ENCODE data around the gene APMAP.
"Not testable (repeated sequence)": the region's sequence is repeated elsewhere in the genome, so short reads cannot be mapped to it uniquely, and the experiment has no call there.

APMAP gene

DNA sequence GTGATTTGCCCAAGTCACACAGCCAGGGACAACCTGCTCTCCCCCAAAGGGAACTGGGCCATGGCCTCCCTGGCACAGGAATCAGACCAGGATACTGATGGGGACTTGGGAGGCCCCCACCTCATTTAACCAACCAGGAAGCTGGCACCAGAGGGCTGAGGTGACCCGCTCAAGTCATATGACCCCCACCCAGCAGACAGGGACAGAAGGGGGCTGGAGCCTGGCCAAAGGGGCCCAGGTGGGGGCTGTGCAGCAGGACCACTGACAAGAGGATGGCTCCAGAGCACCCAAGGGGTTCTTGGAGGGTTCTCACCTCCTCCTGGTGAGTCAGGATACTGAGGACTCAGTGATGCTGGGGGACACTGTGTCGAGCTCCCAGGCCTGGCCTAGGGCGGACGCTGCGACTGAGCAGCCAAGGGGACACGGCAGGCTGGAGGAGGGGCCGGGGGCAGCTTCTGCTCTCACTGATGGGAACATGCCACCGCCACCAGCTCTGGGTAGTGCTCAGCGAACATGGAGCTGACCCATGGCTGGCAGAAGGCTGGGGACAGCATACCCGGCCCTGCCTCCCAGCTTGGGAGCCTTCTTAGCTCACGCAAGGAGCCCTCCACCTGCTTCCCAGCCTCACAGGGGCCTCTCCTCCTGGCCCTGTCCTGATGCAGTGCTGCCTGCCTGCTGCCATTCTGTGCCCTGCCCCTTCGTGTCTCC is 42.3 kb downstream of the APMAP start:
- no peak for DNase-seq

DNA sequence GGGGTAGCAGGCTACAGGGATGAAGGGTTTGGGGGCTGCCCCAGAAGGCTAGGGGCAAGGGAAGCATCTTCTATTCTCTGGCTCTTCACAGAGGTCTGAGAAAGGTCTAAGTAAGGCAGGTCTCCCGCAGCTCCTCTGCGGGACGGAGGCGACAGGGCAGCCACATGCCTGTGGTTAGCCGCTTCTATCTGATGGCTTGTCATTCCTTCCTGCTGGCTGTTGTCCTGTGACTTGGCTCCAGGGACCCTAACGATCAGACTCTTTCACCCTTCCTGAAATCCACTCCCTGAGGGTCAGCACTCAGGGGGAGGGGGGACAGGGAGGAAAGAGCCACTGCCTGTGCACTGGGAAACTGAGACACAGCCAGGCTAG is 42.8 kb downstream of the APMAP start:
- DNase-seq = no peak

DNA sequence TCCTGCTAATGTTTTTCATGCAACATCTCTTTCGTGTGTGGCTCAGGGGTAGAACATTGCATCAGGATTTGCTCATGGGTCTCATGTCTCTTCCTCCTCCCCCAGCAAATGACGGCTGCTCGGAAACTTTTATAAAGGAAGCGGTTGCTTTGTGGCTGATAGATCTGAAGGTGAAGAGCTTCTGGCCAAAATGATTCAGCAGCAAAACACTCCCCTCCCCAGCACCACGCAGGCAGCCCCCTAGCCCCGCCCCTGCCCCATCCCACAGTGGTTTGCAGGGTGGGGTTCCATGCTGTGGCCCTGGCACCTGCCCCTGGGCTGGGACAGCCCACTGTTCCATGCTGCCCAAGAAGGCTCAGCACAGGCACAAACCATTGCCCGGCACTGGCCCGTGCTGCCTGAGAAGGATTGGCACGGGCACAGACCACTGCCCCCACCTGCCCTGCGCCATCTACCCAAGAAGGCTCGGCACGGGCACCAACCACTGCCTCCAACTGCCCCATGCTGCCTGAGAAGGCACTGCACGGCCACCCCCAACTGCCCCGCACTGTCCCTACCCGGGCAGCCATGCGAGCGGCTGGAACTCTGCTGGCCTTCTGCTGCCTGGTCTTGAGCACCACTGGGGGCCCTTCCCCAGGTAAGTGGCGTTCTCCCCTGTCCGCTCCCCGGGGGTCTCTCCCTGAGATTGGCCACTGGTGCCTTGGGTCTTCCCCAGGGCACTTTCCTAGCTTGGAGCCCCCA is 43.4 kb downstream of the APMAP start, which contains the start of gene CST7:
Gene CST7 (plus strand): TSS at position 331 of the 741 bp plus-strand sequence. CDS start 237 bp downstream, at position 568.
- DNase-seq = no peak

DNA sequence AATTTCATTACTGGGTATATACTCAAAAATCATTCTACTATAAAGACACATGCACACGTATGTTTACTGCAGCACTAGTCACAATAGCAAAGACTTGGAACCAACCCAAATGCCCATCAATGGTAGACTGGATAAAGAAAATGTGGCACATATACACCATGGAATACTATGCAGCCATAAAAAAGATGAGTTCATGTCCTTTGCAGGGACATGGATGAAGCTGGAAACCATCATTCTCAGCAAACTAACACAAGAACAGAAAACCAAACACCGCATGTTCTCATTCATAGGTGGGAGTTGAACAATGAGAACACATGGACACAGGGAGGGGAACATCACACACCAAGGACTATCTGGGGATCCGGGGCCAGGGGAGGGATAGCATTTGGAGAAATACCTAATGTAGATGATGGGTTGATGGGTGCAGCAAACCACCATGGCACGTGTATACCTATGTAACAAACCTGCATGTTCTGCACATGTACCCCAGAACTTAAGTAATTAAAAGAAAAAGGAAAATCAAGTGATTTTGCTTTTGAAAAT is 44.1 kb downstream of the APMAP start:
- DNase-seq = not testable (repeated sequence)

DNA sequence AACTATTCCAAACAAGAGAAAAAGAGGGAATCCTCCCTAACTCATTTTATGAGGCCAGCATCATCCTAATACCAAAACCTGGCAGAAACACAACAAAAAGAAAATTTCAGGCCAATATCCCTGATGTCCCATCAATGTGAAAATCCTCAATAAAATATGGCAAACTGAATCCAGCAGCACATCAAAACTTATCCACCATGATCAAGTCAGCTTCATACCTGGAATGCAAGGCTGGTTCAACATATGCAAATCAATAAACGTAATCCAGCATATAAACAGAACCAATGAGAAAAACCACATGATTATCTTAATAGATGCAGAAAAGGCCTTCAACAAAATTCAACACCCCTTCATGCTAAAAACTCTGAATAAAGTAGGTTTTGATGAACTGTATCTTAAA is 46.2 kb downstream of the APMAP start:
- not testable (repeated sequence) for DNase-seq

DNA sequence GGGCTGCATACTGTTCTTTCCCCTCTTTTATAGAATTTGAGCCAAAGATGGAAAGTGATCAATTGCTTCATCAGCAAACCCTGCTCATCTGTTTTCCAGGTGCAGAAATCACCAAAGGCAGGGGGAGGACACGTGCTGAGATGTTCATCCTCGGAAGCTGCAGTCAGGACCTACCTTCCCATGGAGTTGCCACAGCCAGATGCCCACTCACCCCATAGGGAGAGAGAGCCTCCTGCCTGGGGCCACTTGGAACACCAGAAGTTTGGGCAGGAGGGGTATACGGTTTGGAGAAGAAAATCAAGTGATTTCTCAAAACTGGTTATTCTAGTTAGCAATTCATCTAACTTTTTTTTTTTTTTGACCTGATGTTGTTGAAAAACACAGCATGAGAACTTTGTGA is 48.8 kb downstream of the APMAP start:
- no peak for DNase-seq

DNA sequence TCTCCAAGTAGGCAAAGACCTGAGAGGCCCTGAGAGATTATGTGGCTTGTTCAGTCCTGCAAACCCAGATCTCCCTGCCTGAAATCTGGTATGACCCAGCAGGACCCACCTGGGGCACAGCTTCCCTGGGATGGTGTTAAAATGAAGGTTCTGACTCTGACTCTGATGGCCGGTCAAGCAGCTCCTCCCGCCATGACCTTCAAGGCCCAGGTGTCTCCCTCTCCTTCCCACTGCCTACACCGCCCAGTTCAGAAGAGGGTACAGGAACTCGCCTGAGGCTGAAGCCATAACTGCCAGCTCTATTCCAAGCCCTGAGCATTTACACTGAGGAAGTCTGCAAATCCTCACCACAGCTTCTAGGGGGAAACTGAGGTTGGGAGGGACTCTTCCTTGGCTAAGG is 49.4 kb downstream of the APMAP start:
- DNase-seq = no peak

DNA sequence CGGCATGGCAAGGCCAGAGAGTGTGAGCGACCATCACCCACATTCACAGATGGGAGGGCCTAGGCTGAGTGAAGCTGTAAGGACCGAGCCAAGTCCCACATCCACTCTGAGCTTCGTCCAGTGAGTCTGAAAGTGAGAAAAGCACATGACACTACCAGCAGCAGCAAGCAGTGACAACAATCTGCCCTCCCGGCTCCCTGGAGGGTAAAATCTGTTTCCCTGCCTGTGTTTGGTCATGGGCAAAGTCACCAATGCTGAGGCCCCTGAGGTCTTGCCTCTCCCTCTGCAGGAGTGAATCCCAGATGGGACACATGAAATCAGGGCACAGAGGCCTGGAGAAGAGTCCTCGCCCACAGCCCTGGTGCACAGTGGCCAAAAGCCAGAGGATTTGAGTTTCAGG is 49.9 kb downstream of the APMAP start:
- no peak for DNase-seq

DNA sequence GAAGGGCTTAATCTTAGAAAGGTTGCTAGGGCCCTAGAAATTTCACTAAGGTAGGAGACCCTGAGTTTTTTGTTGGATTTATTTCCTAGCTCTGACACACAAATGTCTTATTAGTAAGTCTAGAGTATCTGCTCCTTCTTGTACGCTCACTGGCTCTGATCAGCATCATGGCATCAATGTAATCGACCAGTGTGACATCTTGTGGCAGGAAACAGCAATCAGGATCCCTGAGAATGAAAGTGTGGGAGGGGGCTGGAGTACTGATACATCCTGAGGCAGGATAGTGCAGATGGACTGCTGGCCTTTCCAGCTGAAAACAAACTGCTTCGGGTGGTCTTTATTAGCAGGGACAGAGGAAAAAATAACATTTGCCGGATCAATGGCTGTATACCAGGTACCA is 53.5 kb downstream of the APMAP start:
- DNase-seq = no peak

DNA sequence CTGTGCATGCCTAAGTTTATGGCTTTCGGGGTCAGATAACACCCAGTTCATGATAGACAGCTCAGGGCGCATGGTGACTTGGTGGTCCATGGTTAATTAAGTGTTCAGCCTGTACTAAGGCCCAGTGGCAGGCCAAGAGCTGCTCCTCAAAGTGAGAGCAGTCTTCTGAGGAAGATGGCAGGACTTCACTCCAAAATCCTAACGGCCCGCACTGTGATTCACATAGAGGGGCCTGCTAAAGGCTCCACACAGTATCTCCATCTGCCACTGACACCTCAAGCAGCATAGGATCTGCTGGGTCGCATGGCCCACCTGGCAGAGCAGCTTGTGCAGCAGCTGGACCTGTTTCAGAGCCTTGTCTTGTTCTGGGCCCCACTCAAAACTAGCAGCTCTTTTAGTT is 54.1 kb downstream of the APMAP start:
- no peak for DNase-seq

DNA sequence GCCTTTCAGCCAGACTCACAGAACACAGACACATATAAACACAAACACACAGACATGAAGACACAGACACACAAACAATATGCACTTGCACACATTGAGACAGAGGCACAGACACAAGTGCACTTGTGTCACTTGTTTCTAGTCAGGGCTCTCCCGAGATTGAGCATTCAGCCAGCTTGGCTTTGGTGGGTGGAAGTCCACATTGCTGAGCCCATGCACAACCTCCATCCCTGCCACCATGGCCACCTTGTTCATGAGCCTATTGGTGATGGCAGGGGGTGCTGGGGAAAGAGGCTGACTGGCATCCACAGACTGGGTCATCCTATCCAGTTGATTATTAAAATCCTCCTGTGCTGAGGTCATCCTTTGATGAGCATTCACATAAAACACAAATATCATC is 55.0 kb downstream of the APMAP start:
- DNase-seq = no peak

DNA sequence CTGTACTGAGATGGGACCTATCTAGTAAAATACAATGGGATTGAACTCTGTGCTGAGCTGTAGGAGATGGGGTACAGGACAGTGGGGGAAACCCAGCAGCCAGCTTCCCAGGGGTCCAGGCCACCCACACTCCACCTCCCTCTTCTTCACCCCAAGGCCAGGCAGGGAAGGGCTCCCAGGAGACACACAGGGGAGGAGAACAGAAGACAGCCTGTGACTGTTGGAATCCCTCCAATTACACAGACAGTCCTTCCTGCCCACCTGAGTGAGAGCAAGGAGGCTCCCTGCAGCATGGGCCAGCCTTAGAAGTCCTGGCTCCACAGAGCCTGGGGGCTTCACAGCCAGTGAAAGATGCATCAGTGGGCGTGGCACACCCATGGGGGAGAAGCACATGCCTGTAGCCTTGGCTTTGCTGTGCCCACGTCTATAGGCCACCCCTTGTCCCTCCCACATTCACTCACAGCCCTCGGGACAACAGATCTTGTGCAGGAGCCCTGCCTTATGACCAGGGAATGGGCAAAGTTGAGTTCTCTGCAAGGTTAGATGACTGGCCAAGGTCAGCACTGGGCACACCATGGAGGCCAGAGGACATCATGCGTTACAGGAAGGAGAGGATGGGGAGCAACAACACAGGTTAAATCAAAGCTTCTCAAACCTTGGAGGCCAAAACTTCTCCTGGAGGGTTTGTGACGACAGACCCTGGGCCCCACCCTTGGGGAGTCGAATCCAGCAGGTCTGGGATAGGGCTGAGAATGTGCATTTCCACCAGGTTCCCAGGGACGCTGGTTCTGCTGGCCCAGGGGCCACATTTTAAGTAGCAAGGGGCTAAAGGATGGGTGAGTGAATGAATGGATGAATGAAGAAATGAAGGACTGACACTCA is 55.8 kb downstream of the APMAP start:
- DNase-seq = no peak

DNA sequence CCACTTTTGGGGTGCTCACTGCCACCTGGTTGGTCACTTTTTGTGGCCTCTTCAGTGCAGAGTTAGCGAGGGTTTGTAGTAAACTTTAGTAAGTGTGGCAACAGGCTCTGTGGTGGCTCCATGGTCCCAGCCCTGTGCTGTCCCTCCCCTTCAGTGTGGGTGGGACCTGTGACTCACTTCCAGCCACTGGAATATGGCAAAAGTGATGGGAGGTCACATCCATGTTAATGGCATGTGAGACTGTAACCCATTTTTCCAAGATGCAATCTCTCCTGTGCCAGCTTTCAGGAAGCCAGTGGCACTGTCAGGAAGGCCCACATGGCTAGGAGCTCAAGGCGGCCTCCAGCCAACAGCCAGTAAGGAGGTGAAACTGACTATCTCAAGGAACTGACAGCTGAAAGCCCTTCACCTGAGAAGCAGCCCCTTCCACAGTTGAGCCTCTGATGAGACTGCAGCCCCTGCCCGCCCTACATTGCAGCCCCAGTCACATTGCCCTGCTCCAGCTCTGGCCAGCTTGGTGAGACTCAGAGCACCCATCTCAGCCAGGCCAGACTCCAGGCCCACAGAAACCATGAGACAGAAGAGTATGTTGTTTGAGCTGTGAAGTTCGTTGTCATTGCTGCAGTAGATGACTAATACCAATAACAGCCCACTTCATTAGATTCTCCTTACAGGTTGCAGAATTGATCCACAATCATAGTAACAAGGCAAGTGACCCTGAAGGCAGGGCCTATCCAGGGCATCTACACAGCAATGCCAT is 56.6 kb downstream of the APMAP start:
- no peak for DNase-seq

DNA sequence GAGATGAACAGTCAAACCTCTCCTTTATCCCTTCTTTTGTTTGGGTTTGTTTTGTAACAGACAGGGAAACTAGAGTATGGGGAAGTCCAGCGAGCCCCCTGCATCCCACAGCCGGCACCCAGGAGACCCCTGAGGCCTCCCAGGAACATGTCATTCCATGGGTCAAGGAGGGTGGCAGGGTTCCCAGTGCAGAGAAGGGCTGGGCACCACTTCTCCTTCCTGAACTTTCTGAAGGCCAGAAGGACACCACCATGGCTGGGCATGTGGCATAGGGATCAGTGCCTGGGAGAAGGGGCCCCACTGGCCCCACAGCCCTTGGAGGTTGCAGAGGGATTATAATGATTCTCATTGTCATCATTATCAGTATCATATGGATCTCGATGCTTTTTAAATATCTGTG is 57.4 kb downstream of the APMAP start:
- no peak for DNase-seq

DNA sequence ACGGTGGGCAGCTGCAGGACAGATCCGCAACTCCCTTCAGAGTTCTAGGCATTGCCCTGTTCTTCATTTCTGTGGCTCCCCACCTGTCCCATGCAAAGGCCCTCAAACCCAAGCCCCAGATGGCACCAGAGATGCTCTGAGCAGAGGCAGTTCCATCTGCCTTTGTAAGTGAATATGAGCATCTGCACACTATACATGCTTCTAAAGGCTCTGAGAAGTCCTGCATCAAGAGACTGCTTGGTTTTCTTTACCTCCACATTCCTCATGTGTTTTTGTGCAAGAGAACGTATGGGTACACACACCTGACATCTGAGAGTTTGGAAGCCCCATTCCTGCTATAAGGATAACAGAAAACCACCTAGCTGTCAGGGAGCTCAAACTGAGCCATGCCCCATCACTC is 57.8 kb downstream of the APMAP start:
- no peak for DNase-seq

DNA sequence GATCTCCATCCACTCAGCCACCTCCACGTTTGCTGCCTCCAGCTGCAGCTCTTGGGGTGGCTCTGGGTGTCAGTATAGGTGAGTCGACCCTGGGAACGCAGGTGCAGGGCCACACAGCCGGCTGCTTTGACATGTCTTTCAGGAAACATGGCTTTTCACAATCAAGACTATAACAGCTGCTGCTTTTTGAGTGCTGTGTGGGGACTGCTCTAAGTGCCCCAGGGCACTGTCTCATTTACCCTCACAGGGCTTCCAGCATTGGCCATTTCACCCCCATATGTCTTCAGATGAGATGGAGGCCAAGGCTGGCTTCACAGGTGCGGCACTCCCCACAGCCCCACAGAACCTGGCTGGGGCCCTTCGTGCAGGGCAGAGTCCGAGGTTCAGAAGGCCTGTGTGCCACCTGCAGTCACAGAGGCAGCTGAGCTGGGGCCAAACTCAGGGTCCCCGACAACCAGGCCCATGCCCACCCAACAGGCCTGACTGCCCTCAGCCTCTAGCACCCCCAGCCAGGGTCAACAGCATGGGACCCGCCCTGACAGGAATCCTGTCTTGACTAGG is 58.4 kb downstream of the APMAP start:
- no peak for DNase-seq

DNA sequence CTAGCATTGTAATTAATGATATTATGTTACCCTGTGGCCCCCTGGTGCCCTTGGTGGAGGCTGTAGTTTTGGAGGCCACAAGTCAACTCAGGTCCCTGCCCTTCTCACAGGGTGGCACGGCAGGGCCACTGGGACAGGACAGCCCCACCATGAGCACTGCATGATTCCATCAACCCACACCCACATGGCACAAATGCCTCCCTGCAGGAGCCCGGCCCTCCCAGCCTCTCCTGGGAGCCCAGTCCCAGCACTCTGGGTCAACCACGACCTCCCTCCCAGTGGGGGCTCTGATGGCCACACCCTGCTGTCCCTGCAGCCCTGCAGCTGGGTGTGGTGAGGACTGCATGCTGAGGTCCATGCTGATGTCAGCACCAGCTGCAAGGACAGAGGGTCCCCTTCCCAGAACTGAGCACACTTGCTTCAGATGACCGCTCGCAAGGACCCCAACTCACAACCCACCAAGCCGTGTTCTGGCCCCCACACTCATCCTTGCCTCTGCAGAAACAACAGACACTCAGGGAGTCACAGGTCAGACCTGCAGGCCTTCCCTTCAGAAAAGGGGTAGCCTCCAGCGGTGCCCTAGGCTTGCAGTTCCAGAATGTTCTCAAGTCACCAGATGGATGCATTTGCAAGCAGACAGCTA is 59.2 kb downstream of the APMAP start:
- DNase-seq = no peak

DNA sequence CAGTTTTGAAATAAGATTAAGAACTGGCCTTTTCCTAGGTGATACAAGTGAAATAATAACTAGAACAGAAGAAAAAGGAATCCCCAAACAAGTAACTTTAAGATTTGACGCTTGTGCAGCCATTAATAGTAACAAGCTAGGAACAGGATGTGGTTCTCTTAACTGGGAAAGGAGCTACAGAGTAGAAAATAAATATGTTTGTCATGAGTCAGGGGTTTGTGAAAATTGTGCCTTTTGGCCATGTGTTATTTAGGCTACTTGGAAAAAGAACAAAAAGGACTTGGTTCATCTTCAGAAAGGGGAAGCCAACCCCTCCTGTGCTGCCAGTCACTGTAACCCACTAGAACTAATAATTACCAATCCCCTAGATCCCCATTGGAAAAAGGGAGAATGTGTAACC is 60.7 kb downstream of the APMAP start:
- not testable (repeated sequence) for DNase-seq

DNA sequence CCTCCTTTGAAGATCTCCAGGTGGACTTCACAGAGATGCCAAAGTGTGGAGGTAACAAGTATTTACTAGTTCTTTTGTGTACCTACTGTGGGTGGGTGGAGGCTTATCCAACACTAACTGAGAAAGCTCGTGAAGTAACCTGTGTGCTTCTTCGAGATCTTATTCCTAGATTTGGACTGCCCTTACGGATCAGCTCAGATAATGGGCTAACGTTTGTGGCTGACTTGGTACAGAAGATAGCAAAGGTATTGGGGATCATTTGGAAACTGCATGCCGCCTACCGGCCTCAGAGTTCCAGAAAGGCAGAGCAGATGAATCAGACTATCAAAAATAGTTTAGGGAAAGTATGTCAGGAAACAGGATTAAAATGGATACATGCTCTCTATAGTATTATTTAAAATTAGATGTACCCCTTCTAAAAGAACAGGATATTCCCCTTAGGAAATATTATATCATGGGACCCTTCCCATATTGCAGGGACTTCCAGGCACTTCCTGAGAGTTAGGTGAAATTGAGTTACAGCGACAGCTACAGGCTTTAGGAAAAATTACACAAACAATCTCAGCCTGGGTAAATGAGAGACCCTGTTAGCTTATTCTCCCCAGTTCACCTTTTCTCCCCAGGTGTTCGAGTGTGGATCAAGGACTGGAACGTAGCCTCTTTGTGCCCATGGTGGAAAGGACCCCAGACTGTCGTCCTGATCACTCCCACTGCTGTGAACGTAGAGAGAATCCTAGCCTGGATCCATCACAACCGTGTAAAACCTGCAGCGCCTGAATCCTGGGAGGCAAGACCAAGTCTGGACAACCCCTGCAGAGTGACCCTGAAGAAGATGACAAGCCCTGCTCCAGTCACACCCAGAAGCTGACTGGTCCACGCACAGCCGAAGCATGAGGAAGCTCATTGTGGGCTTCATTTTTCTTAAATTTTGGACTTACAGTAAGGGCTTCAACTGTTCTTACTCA is 61.5 kb downstream of the APMAP start:
- not testable (repeated sequence) for DNase-seq
